HG02840 (cell line): ENCODE measurements around the gene ZRANB3.
"Not testable (repeated sequence)": the region's sequence is repeated elsewhere in the genome, so short reads cannot be mapped to it uniquely, and the experiment has no call there.

Experiments used
- ATAC-seq: cut with Tn5 transposase; IDR thresholded peaks from one replicate; pipeline ENCODE4 v1.9.1; 2021; ENCODE audit warnings: mild to moderate bottlenecking, moderate library complexity, moderate number of reproducible peaks; ENCODE audit not compliant: unreplicated experiment, low FRiP score

ZRANB3 gene

DNA sequence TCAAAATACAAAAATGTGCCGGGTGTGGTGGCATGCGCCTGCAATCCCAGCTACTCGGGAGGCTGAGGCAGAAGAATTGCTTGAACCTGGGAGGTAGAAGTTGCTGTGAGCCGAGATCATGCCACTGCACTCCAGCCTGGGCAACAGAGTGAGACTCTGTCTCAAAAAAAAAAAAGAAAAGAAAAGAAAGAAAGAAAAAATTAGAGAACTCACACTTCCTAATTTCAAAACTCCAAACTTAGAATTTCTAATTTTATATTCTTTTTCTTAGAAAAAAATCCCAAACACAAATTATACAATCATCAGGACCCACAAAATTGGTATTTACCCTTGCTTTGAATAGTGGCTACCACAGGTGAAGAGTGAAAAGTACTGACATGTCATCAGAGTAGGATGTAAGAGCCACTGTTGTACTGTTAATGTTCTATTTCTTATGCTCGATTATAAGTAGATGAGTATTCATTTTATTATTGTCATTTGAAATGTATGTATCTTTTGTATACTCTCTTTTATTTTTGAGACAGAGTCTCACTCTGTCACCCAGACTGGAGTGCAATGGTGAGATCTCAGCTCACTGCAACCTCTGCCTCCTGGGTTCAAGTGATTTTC, 182.8 kb downstream of the ZRANB3 start:
- not testable (repeated sequence) for ATAC-seq

DNA sequence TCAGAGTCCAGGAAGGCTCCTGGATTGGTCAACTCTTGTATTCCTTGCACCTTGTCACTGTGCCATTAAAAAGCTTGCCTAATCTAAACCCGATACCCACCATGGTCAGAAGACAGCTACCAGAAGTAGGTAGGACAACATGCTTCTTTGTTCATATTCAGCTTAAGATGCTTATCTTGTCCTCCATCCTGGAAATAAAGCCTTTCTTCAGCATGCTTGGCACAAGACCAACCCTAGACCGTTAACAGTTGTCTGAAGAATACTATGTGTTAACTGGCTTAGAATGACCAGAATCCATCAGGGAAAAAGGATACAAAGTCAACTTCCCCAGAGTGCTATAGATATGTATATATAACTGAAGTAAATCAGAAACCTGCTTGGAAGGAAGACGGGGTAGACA, 193.9 kb downstream of the ZRANB3 start:
- no peak for ATAC-seq

DNA sequence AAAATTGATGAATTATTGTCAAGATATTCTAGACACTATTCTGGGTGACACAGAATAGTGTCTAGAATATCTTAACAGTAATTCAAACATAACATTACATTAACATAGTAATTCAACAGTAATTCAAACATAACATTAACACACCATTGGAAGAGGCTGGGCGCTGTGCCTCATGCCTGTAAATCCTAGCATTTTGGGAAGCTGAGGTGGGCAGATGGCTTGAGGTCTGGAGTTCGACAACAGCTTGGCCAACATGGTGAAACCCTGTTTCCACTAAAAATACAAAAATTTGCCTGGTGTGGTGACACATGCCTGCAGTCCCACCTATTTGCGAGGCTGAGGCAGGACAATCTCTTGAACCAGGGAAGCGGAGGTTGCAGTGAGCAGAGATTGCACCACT, 195.8 kb downstream of the ZRANB3 start:
- no peak for ATAC-seq

DNA sequence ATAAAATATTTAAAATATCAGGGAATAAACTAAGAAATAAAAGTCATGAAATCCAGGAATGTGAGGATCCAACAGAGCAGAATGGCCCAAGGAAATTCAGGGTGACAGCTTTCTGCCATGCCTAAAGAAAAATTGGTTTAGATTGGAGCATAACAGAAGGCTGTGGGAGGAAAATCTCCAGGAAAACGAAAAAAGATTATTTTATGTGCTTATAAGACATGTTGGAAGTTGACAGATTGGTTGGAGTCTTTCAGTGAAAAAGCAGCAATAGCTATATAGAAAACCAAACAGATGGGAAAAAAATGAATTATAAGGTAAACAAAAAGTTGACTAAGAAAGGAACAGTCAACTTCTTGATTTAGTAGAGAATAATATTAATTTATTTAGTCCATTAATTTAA, 203.9 kb downstream of the ZRANB3 start:
- no peak for ATAC-seq

DNA sequence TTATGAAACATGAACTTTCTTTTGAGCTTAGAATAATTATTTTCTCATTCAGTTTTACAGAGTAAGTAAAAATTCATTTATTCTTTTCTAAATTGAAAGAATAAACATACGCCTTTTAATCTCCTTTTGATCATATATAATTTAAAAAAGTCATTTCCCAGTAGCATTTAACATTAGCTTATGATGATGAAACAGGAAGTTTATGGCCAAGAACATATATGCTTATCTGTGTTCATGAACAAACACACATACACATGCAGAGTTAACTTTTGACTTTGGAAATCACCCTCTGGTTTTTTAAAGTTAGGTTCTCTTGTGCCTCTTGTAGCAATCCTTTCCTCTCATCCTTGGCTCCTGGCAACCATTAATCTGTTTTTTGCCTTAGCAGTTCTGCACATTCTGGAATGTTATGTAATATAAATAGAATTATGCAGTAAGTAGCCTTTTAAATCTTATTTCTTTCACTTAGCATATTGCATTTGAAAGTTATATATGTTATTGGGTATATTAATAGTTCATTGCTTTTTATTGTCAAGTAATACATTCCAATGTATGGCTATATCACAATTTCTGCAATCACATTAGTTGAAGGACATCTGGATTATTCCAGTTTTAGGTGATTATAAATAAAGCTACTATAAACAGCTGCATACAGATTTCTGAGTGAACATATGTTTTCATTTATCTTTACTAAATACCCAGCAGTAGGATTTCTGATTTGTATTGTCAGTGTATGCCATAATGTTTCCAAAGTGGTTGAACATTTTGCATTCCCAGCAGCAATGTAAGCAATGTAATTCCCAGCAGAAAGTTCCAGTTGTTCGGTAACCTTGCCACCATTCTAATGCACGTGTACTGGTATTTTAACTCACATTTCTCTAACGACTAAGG, 210.3 kb downstream of the ZRANB3 start:
- ATAC-seq, result no peak

DNA sequence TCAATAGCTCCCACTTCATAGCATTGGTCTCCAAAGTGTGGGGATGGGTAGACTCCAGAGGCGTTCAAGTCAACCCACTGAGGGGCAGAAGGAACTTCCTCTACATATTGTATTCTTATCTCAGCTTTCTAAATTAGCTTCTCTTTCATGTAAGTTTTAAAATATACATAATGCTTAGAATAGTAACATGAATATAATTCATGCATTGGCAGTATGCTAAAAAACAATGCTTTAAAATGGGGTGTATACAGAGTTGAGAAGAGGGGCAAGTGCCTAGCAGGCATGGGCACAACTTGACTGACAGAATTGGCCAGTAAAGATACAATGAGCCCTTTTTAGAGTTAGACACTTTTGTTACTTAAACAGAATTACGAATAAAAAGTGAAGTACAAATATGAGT, 212.2 kb downstream of the ZRANB3 start:
- ATAC-seq, result no peak

DNA sequence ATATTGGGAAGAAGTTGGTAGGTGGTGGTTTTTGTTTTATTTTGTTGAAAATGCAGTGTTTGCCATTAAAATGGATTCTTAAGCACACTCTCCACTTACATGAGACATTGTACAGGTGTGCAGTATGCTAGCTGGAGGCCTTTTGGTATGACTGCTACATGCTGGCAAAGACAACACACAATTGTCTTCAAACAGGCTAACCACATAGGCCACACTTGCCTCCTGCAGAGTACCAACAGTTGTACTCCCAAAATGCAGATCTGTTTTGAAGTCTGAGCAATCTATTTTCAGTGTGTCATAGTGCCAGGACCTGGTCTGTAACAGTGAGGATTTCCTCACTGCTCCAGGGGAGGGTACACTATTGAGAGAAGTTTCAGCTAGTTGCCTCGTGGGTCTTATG, 213.6 kb downstream of the ZRANB3 start:
- no peak for ATAC-seq

DNA sequence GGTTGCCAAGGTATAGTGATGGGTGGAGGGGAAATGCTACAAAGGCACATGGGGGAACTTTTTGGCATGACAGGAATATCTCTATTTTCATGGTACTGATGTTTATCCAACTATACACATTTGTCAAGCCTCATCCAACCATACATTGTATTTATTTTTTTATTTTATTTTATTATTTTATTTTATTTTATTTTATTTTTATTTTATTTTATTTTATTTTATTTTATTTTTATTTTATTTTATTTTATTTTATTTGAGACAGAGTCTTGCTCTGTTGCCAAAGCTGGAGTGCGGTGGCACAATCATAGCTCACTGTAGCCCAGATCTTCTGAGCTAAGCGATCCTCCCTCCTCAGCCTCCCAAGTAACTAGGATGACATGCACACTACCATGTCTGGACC, 219.1 kb downstream of the ZRANB3 start:
- no peak for ATAC-seq

DNA sequence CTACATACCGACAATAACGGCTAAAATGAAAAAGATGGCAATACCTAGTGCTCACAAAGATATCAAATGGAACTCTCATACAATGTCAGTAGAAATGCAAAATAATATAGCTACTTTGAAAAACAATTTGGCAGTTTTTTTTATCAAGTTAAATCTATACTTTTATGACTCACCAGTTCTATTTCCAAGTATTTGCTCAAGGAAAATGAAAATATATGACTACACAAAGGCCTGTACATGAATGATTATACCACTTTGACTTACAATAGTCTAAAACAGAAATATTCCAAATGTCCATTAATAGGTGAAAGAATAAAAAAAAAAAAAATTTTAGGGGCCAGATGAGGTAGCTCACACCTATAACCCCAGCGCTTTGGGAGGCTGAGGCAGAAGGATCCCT, 219.8 kb downstream of the ZRANB3 start:
- no peak for ATAC-seq

DNA sequence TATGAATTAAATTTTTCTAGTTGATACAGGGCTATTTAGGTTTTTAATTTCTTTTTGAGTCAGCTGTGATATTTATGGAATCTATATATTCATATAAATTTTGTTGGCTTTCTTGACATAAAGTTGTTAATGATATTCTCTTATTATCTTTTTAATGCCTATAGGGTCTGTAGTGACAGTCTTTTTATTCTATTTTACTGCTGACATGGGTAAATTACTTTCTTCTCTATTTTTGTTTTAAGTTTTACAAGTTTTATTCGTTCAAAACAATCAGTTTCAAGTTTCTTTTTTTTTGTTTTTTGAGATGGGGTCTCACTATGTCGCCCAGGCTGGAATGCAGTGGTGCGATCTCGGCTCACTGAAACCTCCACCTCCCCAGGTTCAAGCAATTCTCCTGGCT, 226.3 kb downstream of the ZRANB3 start:
- no peak for ATAC-seq

DNA sequence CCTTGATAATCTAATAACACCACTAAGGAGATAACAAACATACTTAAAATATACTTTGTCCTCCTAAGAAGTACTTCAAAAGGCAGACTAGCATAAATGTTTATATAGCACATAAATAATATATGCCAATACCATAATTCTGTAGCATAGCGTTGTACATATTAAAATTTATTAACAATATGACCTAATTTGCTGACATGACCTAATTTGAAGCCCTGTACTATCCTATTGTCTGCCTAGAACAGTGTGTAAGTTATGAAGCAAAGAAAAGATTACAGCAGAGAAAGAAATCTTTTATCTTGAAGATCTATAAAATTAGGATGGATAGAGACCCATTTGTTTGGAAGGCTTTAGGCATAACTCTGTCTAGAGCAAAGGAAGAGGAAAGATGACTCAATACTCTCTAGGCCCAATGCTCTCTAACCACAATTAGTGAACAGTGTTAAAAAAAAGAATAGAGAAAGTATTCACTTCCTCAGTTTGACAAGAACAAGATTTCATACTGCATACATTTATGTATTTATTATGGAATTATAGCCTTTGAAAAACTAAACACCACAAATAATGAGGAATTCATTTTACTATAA, 231.3 kb downstream of the ZRANB3 start:
- ATAC-seq, result no peak

DNA sequence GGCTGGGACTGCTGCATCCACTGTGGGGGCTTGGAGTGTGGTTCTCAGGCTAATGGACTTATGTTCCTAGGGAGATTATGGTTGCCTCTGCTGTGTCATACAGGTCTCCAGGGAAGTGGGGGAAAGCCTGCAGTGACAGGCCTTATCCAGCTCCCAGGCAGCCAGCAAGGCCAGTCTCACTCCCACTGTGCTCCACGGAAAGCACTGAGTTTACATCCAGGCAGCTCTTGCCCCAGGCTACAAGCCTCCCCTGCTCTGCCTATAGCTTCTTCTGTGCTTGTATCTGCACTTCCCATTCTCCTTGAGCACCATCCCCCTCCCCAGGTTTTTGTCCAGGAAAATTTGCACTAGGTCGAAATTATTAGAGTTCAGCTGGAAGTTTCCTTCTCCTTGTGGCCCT, 231.9 kb downstream of the ZRANB3 start:
- ATAC-seq, result no peak

DNA sequence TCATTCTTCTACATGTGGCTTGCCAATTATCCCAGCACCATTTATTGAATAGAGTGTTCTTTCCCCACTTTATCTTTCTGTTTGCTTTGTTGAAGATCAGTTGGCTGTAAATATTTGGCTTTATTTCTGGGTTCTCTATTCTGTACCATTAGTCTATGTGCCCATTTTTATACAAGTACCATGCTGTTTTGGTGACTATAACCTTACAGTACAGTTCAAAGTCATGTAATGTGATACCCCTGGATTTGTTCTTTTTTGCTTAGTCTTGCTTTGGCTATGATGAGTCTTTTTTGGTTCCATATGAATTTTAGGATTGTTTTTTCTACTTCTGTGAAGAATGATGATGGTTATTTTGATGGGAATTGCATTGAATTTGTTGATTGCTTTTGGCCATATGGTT, 243.9 kb downstream of the ZRANB3 start:
- ATAC-seq, result not testable (repeated sequence)

DNA sequence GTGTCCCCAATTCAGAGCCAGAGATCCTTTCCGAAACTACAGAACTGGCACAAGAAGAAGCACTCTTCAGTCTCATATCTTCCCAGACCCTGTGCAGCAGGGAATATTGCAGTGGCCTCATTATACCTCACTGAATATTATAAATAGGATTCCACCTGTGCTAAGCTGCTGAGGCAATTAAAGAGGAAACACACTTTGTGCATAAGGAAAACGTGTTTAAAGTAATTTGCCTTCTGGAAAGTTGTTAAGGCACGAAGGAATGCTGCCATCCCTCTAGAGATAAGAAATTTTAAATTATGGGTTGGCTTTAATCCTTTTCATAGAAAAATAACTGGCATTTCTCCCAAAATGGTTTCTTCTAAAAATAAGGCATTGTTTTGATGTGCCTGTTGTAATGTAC, 245.6 kb downstream of the ZRANB3 start:
- no peak for ATAC-seq

DNA sequence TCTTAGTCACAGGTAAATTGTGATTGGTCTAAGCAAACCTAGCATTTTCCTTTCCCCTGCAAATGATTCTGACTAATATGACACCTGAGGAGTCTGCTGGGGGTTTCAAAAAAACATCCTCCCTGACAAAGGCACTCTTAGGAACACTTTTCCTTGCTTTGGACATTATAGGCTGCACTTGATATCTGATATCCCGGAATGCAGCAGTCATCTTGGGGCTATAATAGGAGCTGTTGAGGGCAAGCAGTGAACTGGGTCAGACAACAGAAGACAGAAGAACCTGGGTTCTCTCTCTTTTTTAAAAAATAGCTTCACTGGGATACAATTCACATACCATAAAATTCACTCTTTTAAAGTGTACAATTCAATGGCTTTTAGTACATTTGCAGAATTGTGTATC, 249.6 kb downstream of the ZRANB3 start:
- ATAC-seq, result no peak

DNA sequence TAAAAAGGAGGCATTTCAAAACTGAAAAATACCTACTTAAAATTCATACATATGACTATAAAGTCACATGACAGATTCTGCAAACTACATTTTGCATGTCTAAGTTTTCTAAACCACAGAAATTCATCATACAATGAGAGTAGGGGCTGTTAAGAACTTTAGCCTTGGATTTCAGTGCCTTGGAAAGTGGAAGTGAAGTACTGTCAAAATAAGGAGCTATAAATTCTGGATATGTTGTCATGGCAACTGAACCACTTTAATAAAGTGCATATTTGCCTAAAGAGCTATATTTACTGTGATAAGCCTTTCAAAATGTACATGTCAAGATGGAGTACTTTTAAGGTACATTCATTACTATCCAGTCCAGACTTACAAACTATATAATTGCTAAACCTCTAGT, 251.8 kb downstream of the ZRANB3 start:
- no peak for ATAC-seq

DNA sequence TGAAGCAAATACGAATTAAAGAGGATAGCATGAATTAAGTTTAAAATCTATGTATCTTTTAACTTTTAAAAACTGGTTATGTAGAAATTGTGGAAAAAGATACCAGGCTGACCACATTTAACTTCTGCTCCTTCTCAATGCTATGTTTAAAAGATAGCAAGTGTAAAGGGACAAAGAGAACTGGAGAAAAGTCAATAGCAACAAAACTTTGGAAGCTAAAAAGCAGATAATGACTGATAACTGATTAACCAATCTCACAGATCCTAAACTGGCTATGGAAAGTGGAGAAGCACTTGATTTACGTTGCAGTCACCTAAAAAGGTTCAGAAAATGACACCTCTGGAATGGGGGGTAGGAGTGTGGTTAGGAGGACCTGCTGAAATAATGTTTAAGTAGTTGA, 254.5 kb downstream of the ZRANB3 start:
- no peak for ATAC-seq

DNA sequence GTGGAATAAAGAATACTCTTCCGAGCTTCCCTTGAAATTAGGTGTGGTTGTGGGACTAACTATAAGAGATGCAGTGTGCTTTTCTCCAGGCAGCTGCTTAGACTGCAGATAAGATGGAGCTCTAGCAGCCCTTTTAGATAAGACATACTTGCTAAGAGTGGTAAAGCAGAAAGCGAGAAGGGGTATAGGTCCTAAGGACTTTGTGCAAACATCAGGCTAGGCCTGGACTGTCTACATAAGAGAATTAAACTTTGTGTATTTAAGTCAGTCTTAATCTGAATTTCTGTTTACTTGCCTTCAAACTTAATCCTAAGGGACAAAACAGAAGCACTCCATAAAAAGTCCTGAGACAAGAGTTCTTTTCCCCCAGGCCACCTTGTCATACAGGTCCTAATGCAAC, 260.0 kb downstream of the ZRANB3 start:
- no peak for ATAC-seq

DNA sequence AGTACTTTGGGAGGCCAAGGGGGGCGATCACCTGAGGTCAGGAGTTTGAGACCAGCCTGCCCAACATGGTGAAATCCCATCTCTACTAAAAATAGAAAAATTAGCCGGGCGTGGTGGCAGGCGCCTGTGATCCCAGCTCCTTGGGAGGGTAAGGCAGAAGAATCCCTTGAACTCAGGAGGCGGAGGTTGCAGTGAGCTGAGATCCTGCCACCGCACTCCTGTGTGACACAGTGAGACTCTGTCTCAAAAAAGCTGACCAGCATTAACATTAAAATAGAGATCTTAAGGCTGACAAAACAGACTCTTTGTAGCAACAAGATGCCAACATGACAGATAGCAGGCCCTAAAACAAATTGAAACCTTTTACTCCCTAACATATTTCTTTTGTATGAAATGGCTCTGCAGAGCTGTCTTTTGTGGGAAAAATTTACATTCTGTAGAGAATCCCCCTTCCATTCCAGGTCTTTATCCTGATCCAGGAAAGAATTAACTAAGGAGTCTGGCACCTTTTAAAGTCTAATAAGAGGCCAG, 265.0 kb downstream of the ZRANB3 start:
- ATAC-seq, result no peak

DNA sequence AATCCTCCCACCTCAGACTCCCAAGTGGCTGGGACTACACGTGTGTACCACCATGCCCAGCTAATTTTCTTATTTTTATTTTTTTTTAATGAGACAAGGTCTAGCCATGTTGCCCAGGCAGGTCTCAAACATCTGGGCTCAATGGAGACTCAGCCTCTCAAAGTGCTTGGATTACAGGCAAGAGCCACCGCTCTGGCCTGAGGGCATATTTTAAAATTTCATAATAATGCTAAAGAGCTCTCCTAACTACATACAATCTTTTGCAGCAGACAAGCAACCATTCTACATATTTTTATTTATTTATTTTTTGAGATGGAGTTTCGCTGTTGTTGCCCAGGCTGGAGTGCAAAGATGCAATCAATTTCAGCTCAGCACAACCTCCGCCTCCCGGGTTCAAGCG, 271.9 kb downstream of the ZRANB3 start:
- no peak for ATAC-seq

DNA sequence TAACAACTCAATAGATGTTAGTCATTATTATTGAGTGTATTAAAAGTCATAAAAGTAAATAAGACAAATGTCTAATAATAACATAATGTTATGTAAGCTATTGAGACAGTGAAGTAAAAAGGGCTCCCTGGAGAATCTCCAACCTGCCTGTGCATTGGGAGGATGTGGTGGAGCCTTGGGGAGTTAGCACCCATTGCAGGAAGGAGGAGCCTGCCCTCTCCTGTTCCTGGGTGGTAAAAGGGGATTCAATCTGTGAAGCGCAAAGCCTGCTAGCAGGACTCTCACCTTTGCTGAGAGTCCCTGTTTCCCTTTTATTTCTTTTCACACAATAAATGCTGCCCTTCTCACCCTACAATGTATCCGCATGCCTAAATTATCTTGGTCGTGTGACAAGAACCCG, 272.8 kb downstream of the ZRANB3 start:
- no peak for ATAC-seq
